Activated naive CD8-positive, alpha-beta T cell treated with anti-CD3 and anti-CD28 coated beads, Interleukin-2, amount 50 U/mL, for 24 hours (primary cell): ENCODE data around the gene CENPX.

Source experiments
- ATAC-seq: fragments of 150-1000 bp; cut with Tn5 transposase; one replicate; pipeline ENCODE4 v1.10.0; 2021
- DNase-seq: peaks from one replicate; pipeline ENCODE4 v3.0.0; 2021
- H3K27ac Mint-ChIP-seq: one replicate; pipeline ENCODE4 v1.8.0; 2021; ENCODE audit warnings: mild to moderate bottlenecking, mixed read lengths
- H3K27me3 Mint-ChIP-seq: one replicate; pipeline ENCODE4 v1.8.0; 2021; ENCODE audit warnings: mixed read lengths
- H3K36me3 Mint-ChIP-seq: one replicate; pipeline ENCODE4 v1.8.0; 2021; ENCODE audit warnings: low read depth, mixed read lengths
- H3K4me1 Mint-ChIP-seq: one replicate; pipeline ENCODE4 v1.8.0; 2021; ENCODE audit warnings: mixed read lengths
- H3K4me3 Mint-ChIP-seq: one replicate; pipeline ENCODE4 v1.8.0; 2021; ENCODE audit warnings: mild to moderate bottlenecking, moderate library complexity, mixed read lengths
- H3K9me3 Mint-ChIP-seq: one replicate; pipeline ENCODE4 v1.8.0; 2021; ENCODE audit warnings: mixed read lengths

CENPX gene

GRCh38 chr17:82007495-82008257 lies 15.0 kb downstream of the CENPX start:
- Mint-ChIP-seq H3K27ac (no peak overlapping the region), H3K4me3 (no peak overlapping the region), H3K36me3 (no peaks in the 10 kb centered on the region), H3K4me1 (peaks cover 19% of the 10 kb centered on the region), H3K27me3 (no peaks in the 10 kb centered on the region), H3K9me3 (no peaks in the 10 kb centered on the region)
- ATAC-seq = no peak
- no peak for DNase-seq

- Mint-ChIP-seq H3K4me3 (no peak overlapping the region), H3K4me1 (peaks cover 19% of the 10 kb centered on the region), H3K27ac (no peak overlapping the region), H3K27me3 (no peaks in the 10 kb centered on the region), H3K36me3 (no peaks in the 10 kb centered on the region), H3K9me3 (no peaks in the 10 kb centered on the region)
- ATAC-seq = no peak
- DNase-seq = no peak
Observed at GRCh38 chr17:82007228-82007494, 15.5 kb downstream of the CENPX start.

- DNase-seq (no peak), ATAC-seq (no peak)
- Mint-ChIP-seq H3K36me3 (no peaks in the 10 kb centered on the region), H3K4me1 (peaks cover 19% of the 10 kb centered on the region), H3K27ac (no peak overlapping the region), H3K9me3 (no peaks in the 10 kb centered on the region), H3K27me3 (no peaks in the 10 kb centered on the region), H3K4me3 (no peak overlapping the region)
Observed at GRCh38 chr17:82006468-82007227, 16.0 kb downstream of the CENPX start.

- no peak overlapping the region for H3K4me3 Mint-ChIP-seq
- H3K27ac Mint-ChIP-seq = no peak overlapping the region
- no peaks in the 10 kb centered on the region for H3K27me3 Mint-ChIP-seq
- ATAC-seq (no peak), DNase-seq (no peak)
- H3K4me1 Mint-ChIP-seq = peaks cover 19% of the 10 kb centered on the region
- H3K36me3 Mint-ChIP-seq = no peaks in the 10 kb centered on the region
- no peaks in the 10 kb centered on the region for H3K9me3 Mint-ChIP-seq
Observed at GRCh38 chr17:82005701-82006348, 16.9 kb downstream of the CENPX start.

GRCh38 chr17:82004517-82005455 lies 17.9 kb downstream of the CENPX start:
- no peak for ATAC-seq

GRCh38 chr17:82003411-82004381 lies 19.0 kb downstream of the CENPX start:
- Mint-ChIP-seq H3K4me1 (peaks cover 15% of the 10 kb centered on the region), H3K36me3 (no peaks in the 10 kb centered on the region), H3K27me3 (no peaks in the 10 kb centered on the region), H3K9me3 (no peaks in the 10 kb centered on the region), H3K4me3 (no peak overlapping the region), H3K27ac (no peak overlapping the region)
- peak; percentile 76 for ATAC-seq
- DNase-seq = peak; percentile 46

More at GRCh38 chr17:82004517-82005455, 17.9 kb downstream of the CENPX start:
- Mint-ChIP-seq H3K4me3 (no peak overlapping the region), H3K27me3 (no peaks in the 10 kb centered on the region), H3K27ac (no peak overlapping the region), H3K4me1 (peaks cover 19% of the 10 kb centered on the region), H3K9me3 (no peaks in the 10 kb centered on the region), H3K36me3 (no peaks in the 10 kb centered on the region)
- DNase-seq = no peak

GRCh38 chr17:82001571-82002056 lies 21.1 kb downstream of the CENPX start:
- ATAC-seq (no peak), DNase-seq (no peak)
- Mint-ChIP-seq H3K4me1 (peaks cover 15% of the 10 kb centered on the region), H3K27ac (no peak overlapping the region), H3K36me3 (no peaks in the 10 kb centered on the region), H3K9me3 (no peaks in the 10 kb centered on the region), H3K4me3 (no peak overlapping the region), H3K27me3 (no peaks in the 10 kb centered on the region)

- DNase-seq (no peak), ATAC-seq (no peak)
- Mint-ChIP-seq H3K27me3 (no peaks in the 10 kb centered on the region), H3K36me3 (no peaks in the 10 kb centered on the region), H3K4me1 (peaks cover 12% of the 10 kb centered on the region), H3K9me3 (no peaks in the 10 kb centered on the region), H3K4me3 (no peak overlapping the region), H3K27ac (no peak overlapping the region)
Observed at GRCh38 chr17:82000803-82001570, 21.7 kb downstream of the CENPX start.

- no peak overlapping the region for H3K4me3 Mint-ChIP-seq
- no peaks in the 10 kb centered on the region for H3K27me3 Mint-ChIP-seq
- no peak overlapping the region for H3K27ac Mint-ChIP-seq
- H3K4me1 Mint-ChIP-seq = peaks cover 10% of the 10 kb centered on the region
- H3K9me3 Mint-ChIP-seq = no peaks in the 10 kb centered on the region
- H3K36me3 Mint-ChIP-seq = no peaks in the 10 kb centered on the region
- ATAC-seq (no peak), DNase-seq (no peak)
Observed at GRCh38 chr17:81999976-82000802, 22.5 kb downstream of the CENPX start.

GRCh38 chr17:81999587-81999975 lies 23.1 kb downstream of the CENPX start:
- ATAC-seq = no peak

GRCh38 chr17:81998691-81999438 lies 23.8 kb downstream of the CENPX start:
- Mint-ChIP-seq H3K9me3 (no peaks in the 10 kb centered on the region), H3K27ac (no peak overlapping the region), H3K27me3 (no peaks in the 10 kb centered on the region), H3K4me1 (peaks cover 9% of the 10 kb centered on the region), H3K36me3 (no peaks in the 10 kb centered on the region), H3K4me3 (no peak overlapping the region)
- DNase-seq (no peak), ATAC-seq (no peak)

More at GRCh38 chr17:81999587-81999975, 23.1 kb downstream of the CENPX start:
- peaks cover 10% of the 10 kb centered on the region for H3K4me1 Mint-ChIP-seq
- DNase-seq = no peak
- H3K36me3 Mint-ChIP-seq = no peaks in the 10 kb centered on the region
- no peak overlapping the region for H3K27ac Mint-ChIP-seq
- no peaks in the 10 kb centered on the region for H3K27me3 Mint-ChIP-seq
- no peaks in the 10 kb centered on the region for H3K9me3 Mint-ChIP-seq
- H3K4me3 Mint-ChIP-seq = no peak overlapping the region
